Measurements from ENCODE around the gene METTL23.

METTL23 gene

DNA sequence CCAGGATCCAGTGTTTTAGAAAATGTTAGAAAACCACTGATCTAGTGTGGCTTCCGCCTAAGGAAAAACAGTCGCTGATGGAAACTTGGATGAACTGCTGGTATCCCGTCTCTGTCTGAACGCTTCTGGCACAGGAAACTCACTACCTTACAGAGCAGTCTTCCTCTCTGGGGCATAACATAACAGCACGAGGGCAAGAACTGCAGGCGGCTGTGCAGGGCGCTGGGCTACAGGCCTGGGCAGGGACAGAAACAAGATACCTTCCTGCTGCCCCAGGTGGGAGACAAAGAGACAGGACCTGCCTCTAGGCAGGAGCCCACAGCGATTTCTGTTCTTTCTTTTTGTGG lies 26.4 kb upstream of the METTL23 start:
- Histone ChIP-seq H3K9me3 (replicated peaks; ENCODE audit: insufficient read depth, low read length) (no peaks in the 10 kb centered on the region), H3K27ac (ENCODE audit: low read length) (no peak overlapping the region), H3K4me1 (ENCODE audit: low read length) (peaks cover 10% of the 10 kb centered on the region), H3F3A (ENCODE audit: insufficient read depth, low read length) (peaks cover 12% of the 10 kb centered on the region), H3K27me3 (replicated peaks; ENCODE audit: insufficient read depth, low read length) (no peaks in the 10 kb centered on the region; the same call in 1 of the 2 replicates), H3K4me2 (ENCODE audit: low read depth, low read length) (no peak overlapping the region), H3K4me3 (ENCODE audit: low read length) (no peak overlapping the region), H4K20me1 (ENCODE audit: insufficient read depth, low read length) (no peaks in the 10 kb centered on the region), H2AFZ (ENCODE audit: low read length) (no peak overlapping the region), H3K9me2 (replicated peaks; ENCODE audit: insufficient read depth, low read length) (no peaks in the 10 kb centered on the region), H3K36me3 (replicated peaks; ENCODE audit: insufficient read depth, low read length) (no peaks in the 10 kb centered on the region), H3K9ac (ENCODE audit: low read length) (no peak overlapping the region), H3K79me2 (ENCODE audit: low read length) (no peaks in the 10 kb centered on the region)
- TF ChIP-seq, protein P1, sequence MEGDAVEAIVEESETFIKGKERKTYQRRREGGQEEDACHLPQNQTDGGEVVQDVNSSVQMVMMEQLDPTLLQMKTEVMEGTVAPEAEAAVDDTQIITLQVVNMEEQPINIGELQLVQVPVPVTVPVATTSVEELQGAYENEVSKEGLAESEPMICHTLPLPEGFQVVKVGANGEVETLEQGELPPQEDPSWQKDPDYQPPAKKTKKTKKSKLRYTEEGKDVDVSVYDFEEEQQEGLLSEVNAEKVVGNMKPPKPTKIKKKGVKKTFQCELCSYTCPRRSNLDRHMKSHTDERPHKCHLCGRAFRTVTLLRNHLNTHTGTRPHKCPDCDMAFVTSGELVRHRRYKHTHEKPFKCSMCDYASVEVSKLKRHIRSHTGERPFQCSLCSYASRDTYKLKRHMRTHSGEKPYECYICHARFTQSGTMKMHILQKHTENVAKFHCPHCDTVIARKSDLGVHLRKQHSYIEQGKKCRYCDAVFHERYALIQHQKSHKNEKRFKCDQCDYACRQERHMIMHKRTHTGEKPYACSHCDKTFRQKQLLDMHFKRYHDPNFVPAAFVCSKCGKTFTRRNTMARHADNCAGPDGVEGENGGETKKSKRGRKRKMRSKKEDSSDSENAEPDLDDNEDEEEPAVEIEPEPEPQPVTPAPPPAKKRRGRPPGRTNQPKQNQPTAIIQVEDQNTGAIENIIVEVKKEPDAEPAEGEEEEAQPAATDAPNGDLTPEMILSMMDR (IDR thresholded peaks at IDR 0.05; ENCODE audit: low read length): no peak
- TF ChIP-seq EZH2phosphoT487 (IDR thresholded peaks at IDR 0.05; ENCODE audit: low read length) (no peak), EZH2 (optimal IDR thresholded peaks at IDR 0.05; ENCODE audit: low read depth, low read length) (no peak)
- DNase-seq: no peak

DNA sequence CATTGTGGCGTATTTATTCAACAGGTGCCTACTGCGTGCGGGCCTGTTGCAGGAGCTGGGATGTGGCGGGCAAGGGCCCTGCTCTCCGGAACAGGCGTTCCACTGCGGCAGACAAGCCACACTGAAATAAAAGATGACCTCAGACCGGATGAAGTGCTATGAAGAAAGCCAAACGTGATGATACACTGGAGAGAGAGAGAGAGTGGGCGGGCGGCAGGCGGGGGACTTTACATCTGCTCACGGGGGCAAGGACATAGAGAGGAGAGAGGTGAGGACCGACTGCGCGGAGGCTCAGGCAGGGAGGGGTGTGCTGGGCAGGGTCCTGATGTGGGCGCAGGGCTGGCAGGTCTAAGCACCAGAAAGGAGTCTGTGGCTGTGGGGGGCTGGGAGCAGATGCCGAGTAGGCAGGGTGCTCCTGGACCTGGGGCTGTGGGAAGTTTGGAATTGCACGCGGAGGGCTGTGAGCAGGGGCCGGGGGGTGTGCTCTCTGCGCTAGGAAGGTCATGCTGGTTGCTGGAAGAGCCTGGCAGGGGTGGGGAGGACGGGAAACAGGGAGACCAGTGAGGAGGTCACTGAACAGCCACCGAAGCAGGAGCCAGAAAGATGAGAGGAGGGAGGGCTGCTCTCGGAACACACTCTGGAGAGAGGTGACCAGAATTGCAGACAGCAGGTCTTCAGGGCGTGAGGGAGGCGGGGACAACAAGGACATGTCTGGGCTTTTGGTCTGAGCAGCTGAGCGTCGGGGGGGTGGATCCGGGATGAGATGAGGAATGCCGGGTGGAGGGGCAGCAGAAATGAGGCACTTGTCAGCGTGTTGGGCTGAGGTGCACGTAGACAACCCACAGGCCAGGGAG lies 25.8 kb upstream of the METTL23 start:
- Histone ChIP-seq H3K27me3 (replicated peaks; ENCODE audit: insufficient read depth, low read length) (no peaks in the 10 kb centered on the region; the same call in 1 of the 2 replicates), H3K79me2 (ENCODE audit: low read length) (no peaks in the 10 kb centered on the region), H2AFZ (ENCODE audit: low read length) (no peak overlapping the region), H3K4me1 (ENCODE audit: low read length) (peaks cover 4% of the 10 kb centered on the region), H3K36me3 (replicated peaks; ENCODE audit: insufficient read depth, low read length) (no peaks in the 10 kb centered on the region), H3K9me3 (replicated peaks; ENCODE audit: insufficient read depth, low read length) (no peaks in the 10 kb centered on the region), H3K4me3 (ENCODE audit: low read length) (no peak overlapping the region), H4K20me1 (ENCODE audit: insufficient read depth, low read length) (no peaks in the 10 kb centered on the region), H3K4me2 (ENCODE audit: low read depth, low read length) (no peak overlapping the region), H3K27ac (ENCODE audit: low read length) (no peak overlapping the region), H3K9ac (ENCODE audit: low read length) (no peak overlapping the region), H3K9me2 (replicated peaks; ENCODE audit: insufficient read depth, low read length) (no peaks in the 10 kb centered on the region), H3F3A (ENCODE audit: insufficient read depth, low read length) (0 out of 2 replicates have a peak, but pooled peaks cover 6% of the 10 kb centered on the region)
- DNase-seq: no peak
- no peak for TF ChIP-seq EZH2 (optimal IDR thresholded peaks at IDR 0.05; ENCODE audit: low read depth, low read length)

DNA sequence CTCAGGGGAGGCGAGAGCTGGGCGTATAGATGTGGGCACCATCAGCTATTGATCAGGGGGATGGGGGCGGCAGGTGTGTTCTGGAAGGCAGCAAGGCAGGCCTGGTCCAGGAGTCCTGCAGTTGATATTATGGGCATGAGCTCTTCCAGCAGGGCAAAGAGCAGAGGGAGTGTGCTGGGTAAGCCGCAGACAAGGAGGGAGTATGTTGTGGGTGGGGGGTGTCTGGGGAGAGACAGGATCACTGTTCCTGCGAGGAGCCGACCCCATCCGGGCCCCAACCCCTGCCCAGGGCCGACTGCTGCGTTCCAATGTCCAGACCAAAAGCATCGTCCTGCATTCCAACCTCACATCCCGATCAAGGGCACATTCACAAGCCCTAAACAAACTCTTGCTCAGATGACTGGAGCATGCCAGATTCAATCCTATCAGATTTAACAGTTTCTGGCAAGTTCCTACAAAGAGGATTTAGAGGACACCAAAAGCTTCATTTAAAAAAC lies 25.1 kb upstream of the METTL23 start:
- no peaks in the 10 kb centered on the region for H3K9me2 ChIP-seq (replicated peaks; ENCODE audit: insufficient read depth, low read length)
- no peak overlapping the region for H3K27ac ChIP-seq (ENCODE audit: low read length)
- H3K4me2 ChIP-seq (ENCODE audit: low read depth, low read length): no peak overlapping the region

More for the DNA sequence above, 25.1 kb upstream of the METTL23 start:
- H3K9me3 ChIP-seq (replicated peaks; ENCODE audit: insufficient read depth, low read length): no peaks in the 10 kb centered on the region
- no peak for DNase-seq
- no peaks in the 10 kb centered on the region; the same call in 1 of the 2 replicates for H3K27me3 ChIP-seq (replicated peaks; ENCODE audit: insufficient read depth, low read length)
- no peak overlapping the region for H3K4me3 ChIP-seq (ENCODE audit: low read length)
- H3K9ac ChIP-seq (ENCODE audit: low read length): no peak overlapping the region
- H3K4me1 ChIP-seq (ENCODE audit: low read length): no peaks in the 10 kb centered on the region
- TF ChIP-seq EZH2phosphoT487 (IDR thresholded peaks at IDR 0.05; ENCODE audit: low read length) (no peak), EZH2 (optimal IDR thresholded peaks at IDR 0.05; ENCODE audit: low read depth, low read length) (no peak)
- TF ChIP-seq, protein P1 (IDR thresholded peaks at IDR 0.05; ENCODE audit: low read length): no peak
- no peaks in the 10 kb centered on the region for H3K36me3 ChIP-seq (replicated peaks; ENCODE audit: insufficient read depth, low read length)
- H4K20me1 ChIP-seq (ENCODE audit: insufficient read depth, low read length): no peaks in the 10 kb centered on the region
- no peaks in the 10 kb centered on the region for H3K79me2 ChIP-seq (ENCODE audit: low read length)
- no peak overlapping the region for H2AFZ ChIP-seq (ENCODE audit: low read length)
- no peaks in the 10 kb centered on the region for H3F3A ChIP-seq (ENCODE audit: insufficient read depth, low read length)

Measured in MM.1S (cell line).